KMS-11 (cell line): ENCODE data around the gene PTGR2.

Experiments used
- H2AFZ ChIP-seq: fragments of 200-600 bp; sonication (generic); 2 replicates; pipeline ENCODE4 v1.6.1; 2016; ENCODE audit warnings: antibody characterized with exemption, mixed run types, low read depth
- H3K27ac ChIP-seq: fragments of 200-600 bp; sonication (generic); 2 replicates; pipeline ENCODE4 v1.6.1; 2016; ENCODE audit warnings: mild to moderate bottlenecking, mixed run types
- H3K27me3 ChIP-seq: fragments of 200-600 bp; sonication (generic); 2 replicates; pipeline ENCODE4 v1.6.1; 2017; ENCODE audit warnings: mild to moderate bottlenecking, low read depth, mixed run types, moderate library complexity; ENCODE audit not compliant: insufficient read depth
- H3K36me3 ChIP-seq: fragments of 200-600 bp; sonication (generic); 2 replicates; pipeline ENCODE4 v1.6.1; 2017; ENCODE audit warnings: mild to moderate bottlenecking, mixed run types; ENCODE audit not compliant: insufficient read depth
- H3K4me1 ChIP-seq: fragments of 200-600 bp; sonication (generic); 2 replicates; pipeline ENCODE4 v1.6.1; 2016; ENCODE audit warnings: mild to moderate bottlenecking, low read depth, mixed run types; ENCODE audit not compliant: poor library complexity, severe bottlenecking
- H3K4me2 ChIP-seq: fragments of 200-600 bp; sonication (generic); 2 replicates; pipeline ENCODE4 v1.7.0; 2016; ENCODE audit warnings: mild to moderate bottlenecking, mixed run types
- H3K4me3 ChIP-seq: fragments of 200-600 bp; sonication (generic); IDR thresholded peaks from 2 replicates; pipeline ENCODE4 v1.6.1; 2017; ENCODE audit warnings: low read depth, low read length, mixed read lengths; ENCODE audit not compliant: insufficient read depth
- H3K79me2 ChIP-seq: fragments of 200-600 bp; sonication (generic); 2 replicates; pipeline ENCODE4 v1.6.1; 2016; ENCODE audit warnings: low read depth, mixed run types; ENCODE audit not compliant: insufficient read depth
- H3K9ac ChIP-seq: fragments of 200-600 bp; sonication (generic); 2 replicates; pipeline ENCODE4 v1.6.1; 2016; ENCODE audit warnings: mild to moderate bottlenecking, mixed run types
- H4K20me1 ChIP-seq: fragments of 200-600 bp; sonication (generic); 2 replicates; pipeline ENCODE4 v1.6.1; 2016; ENCODE audit warnings: mild to moderate bottlenecking, mixed run types; ENCODE audit not compliant: insufficient read depth
- CTCF ChIP-seq: fragments of 200-600 bp; sonication (generic); conservative IDR thresholded peaks from 2 replicates; pipeline ENCODE4 v1.6.1; 2017; ENCODE audit warnings: low read depth, mild to moderate bottlenecking, antibody characterized with exemption, low read length, moderate library complexity, mixed read lengths

The PTGR2 gene

GRCh38 chr14:73879027-73879426 is 27.4 kb downstream of the PTGR2 start:
- no peak overlapping the region for H3K27ac ChIP-seq
- no peaks in the 10 kb centered on the region for H4K20me1 ChIP-seq

GRCh38 chr14:73884438-73885190 is 33.0 kb downstream of the PTGR2 start:
- peaks cover 37% of the 10 kb centered on the region for H3K79me2 ChIP-seq
- TF ChIP-seq CTCF = no peak
- no peak overlapping the region for H3K4me3 ChIP-seq
- H3K4me1 ChIP-seq = peaks cover 11% of the 10 kb centered on the region
- H3K36me3 ChIP-seq = no peaks in the 10 kb centered on the region
- no peak overlapping the region for H3K4me2 ChIP-seq
- H2AFZ ChIP-seq = no peak overlapping the region
- H3K27me3 ChIP-seq = no peaks in the 10 kb centered on the region
- H3K27ac ChIP-seq = no peak overlapping the region
- no peak overlapping the region for H3K9ac ChIP-seq
- H4K20me1 ChIP-seq = no peaks in the 10 kb centered on the region

More at GRCh38 chr14:73879027-73879426, 27.4 kb downstream of the PTGR2 start:
- H3K4me3 ChIP-seq = no peak overlapping the region
- no peak overlapping the region for H2AFZ ChIP-seq
- H3K9ac ChIP-seq = no peak overlapping the region
- no peaks in the 10 kb centered on the region for H3K27me3 ChIP-seq
- TF ChIP-seq CTCF = no peak
- H3K79me2 ChIP-seq = no peaks in the 10 kb centered on the region
- H3K4me2 ChIP-seq = no peak overlapping the region
- no peaks in the 10 kb centered on the region for H3K4me1 ChIP-seq
- no peaks in the 10 kb centered on the region for H3K36me3 ChIP-seq

GRCh38 chr14:73886449-73887317 is 35.1 kb downstream of the PTGR2 start, which contains the start of gene ZNF410:
Gene ZNF410 (plus strand): TSS chr14:73886859. CDS start chr14:73892176, 5,317 bp downstream.
- Histone ChIP-seq H3K27ac (peak within 1 kb of the TSS; percentile 80), H2AFZ (peak within 1 kb of the TSS; percentile 98), H3K4me1 (peaks cover 11% of the 10 kb centered on the region), H3K36me3 (no peaks in the 10 kb centered on the region), H4K20me1 (no peaks in the 10 kb centered on the region), H3K27me3 (no peaks in the 10 kb centered on the region), H3K79me2 (peaks cover 54% of the 10 kb centered on the region), H3K4me3 (no peak within 1 kb of the TSS), H3K4me2 (peak within 1 kb of the TSS; percentile 68), H3K9ac (peak within 1 kb of the TSS; percentile 74)
- no peak for TF ChIP-seq CTCF

GRCh38 chr14:73887318-73887616 is 35.6 kb downstream of the PTGR2 start:
- Histone ChIP-seq H2AFZ (peak overlapping the region; percentile 98; the same call in 1 of the 2 replicates), H3K36me3 (no peaks in the 10 kb centered on the region), H4K20me1 (no peaks in the 10 kb centered on the region), H3K4me1 (peaks cover 11% of the 10 kb centered on the region), H3K27ac (peak overlapping the region; percentile 53), H3K27me3 (no peaks in the 10 kb centered on the region), H3K79me2 (peaks cover 57% of the 10 kb centered on the region), H3K9ac (peak overlapping the region; percentile 74), H3K4me3 (no peak overlapping the region), H3K4me2 (peak overlapping the region; percentile 52; the same call in 1 of the 2 replicates)
- no peak for TF ChIP-seq CTCF
